IMR-90 (cell line): ENCODE measurements around the gene MARCO. TPM values are rescaled to one million over a fixed set of nuclear protein-coding genes. Genes with fewer than 3 reads are reported as not detected.

Experiments used
- ATAC-seq: fragments of 200-7000 bp; cut with Tn5 transposase; 2 replicates; pipeline ENCODE4 v1.9.1; 2020; ENCODE audit warnings: low read depth, mild to moderate bottlenecking, moderate library complexity
- BruUV-seq: library from RNA; stranded (reverse); fragments of 400-500 nt; replicated peaks from 2 replicates; lab custom pipeline; 2021; lab: Mats Ljungman, UMichigan
- CTCF ChIA-PET: fragments of 300-600 bp; formaldehyde crosslinking; extraction: SDS; loops from one replicate; lab custom pipeline; 2021; ENCODE audit warnings: antibody characterized with exemption; lab: Yijun Ruan, JAX
- POLR2A ChIA-PET: fragments of 300-600 bp; sonication (Branson Sonifier 250); formaldehyde crosslinking; loops from one replicate; lab custom pipeline; 2022; ENCODE audit warnings: antibody characterized with exemption; ENCODE audit not compliant: unreplicated experiment; lab: Charles Lee
- DNase-seq: peaks from one replicate; pipeline ENCODE4 v3.0.0; 2013
- H2AFZ ChIP-seq: replicated peaks from 2 replicates; pipeline ENCODE3; 2013; ENCODE audit warnings: low read length, mild to moderate bottlenecking; ENCODE audit not compliant: poor library complexity
- H2AK5ac ChIP-seq: 2 replicates; pipeline ENCODE4 v1.6.1; 2013; ENCODE audit warnings: low read depth, low read length, inconsistent platforms
- H2AK9ac ChIP-seq: replicated peaks from 2 replicates; pipeline ENCODE3; 2013; ENCODE audit warnings: mild to moderate bottlenecking, low read depth, low read length, moderate library complexity; ENCODE audit not compliant: poor library complexity
- H2BK120ac ChIP-seq: 2 replicates; pipeline ENCODE4 v1.6.1; 2013; ENCODE audit warnings: low read depth, low read length, inconsistent platforms
- H2BK15ac ChIP-seq: 3 replicates; pipeline ENCODE4 v1.6.1; 2013; ENCODE audit warnings: low read depth, low read length, inconsistent platforms
- H2BK20ac ChIP-seq: 2 replicates; pipeline ENCODE4 v1.6.1; 2013; ENCODE audit warnings: low read depth, mild to moderate bottlenecking, inconsistent platforms, low read length, moderate library complexity
- H2BK5ac ChIP-seq: 2 replicates; pipeline ENCODE4 v1.6.1; 2013; ENCODE audit warnings: mild to moderate bottlenecking, low read depth, low read length, inconsistent platforms; ENCODE audit not compliant: poor library complexity, severe bottlenecking
- H3K14ac ChIP-seq: replicated peaks from 2 replicates; pipeline ENCODE4 v1.6.1; 2013; ENCODE audit warnings: low read depth, low read length, inconsistent platforms
- H3K18ac ChIP-seq: 2 replicates; pipeline ENCODE4 v1.6.1; 2013; ENCODE audit warnings: low read depth, low read length, control low read depth
- H3K23ac ChIP-seq: 2 replicates; pipeline ENCODE4 v1.6.1; 2013; ENCODE audit warnings: low read depth, low read length, inconsistent platforms
- H3K27ac ChIP-seq: 2 replicates; pipeline ENCODE4 v1.5.1; 2013; ENCODE audit warnings: mild to moderate bottlenecking, control low read depth, low read length; ENCODE audit not compliant: insufficient read depth
- H3K27me3 ChIP-seq: 2 replicates; pipeline ENCODE4 v1.6.1; 2013; ENCODE audit warnings: low read length; ENCODE audit not compliant: control insufficient read depth, insufficient read depth
- H3K36me3 ChIP-seq: 2 replicates; pipeline ENCODE4 v1.6.1; 2013; ENCODE audit warnings: low read length, mixed read lengths; ENCODE audit not compliant: control insufficient read depth, insufficient read depth
- H3K4ac ChIP-seq: 2 replicates; pipeline ENCODE4 v1.6.1; 2013; ENCODE audit warnings: low read depth, low read length, inconsistent platforms
- H3K4me1 ChIP-seq: 2 replicates; pipeline ENCODE4 v1.6.1; 2013; ENCODE audit warnings: low read length, mixed read lengths; ENCODE audit not compliant: control insufficient read depth, insufficient read depth
- H3K4me2 ChIP-seq: 2 replicates; pipeline ENCODE4 v1.6.1; 2013; ENCODE audit warnings: low read depth, mild to moderate bottlenecking, control low read depth, low read length, moderate library complexity
- H3K4me3 ChIP-seq: 2 replicates; pipeline ENCODE4 v1.5.1; 2013; ENCODE audit warnings: low read depth, mild to moderate bottlenecking, control low read depth, low read length, moderate library complexity; ENCODE audit not compliant: insufficient read depth
- H3K56ac ChIP-seq: 2 replicates; pipeline ENCODE4 v1.6.1; 2013; ENCODE audit warnings: low read length, inconsistent platforms; ENCODE audit not compliant: insufficient read depth; ENCODE audit errors: extremely low read depth
- H3K79me1 ChIP-seq, 2 experiments: 2 replicates each; pipeline ENCODE4 v1.6.1; 2013; ENCODE audit warnings: low read length in 2 of 2, inconsistent platforms in 1 of 2, low read depth in 1 of 2
- H3K9ac ChIP-seq: 2 replicates; pipeline ENCODE4 v1.6.1; 2013; ENCODE audit warnings: low read depth, low read length, control low read depth
- H3K9me1 ChIP-seq: 2 replicates; pipeline ENCODE4 v1.6.1; 2013; ENCODE audit warnings: low read length, inconsistent platforms; ENCODE audit not compliant: insufficient read depth
- H3K9me3 ChIP-seq: 2 replicates; pipeline ENCODE4 v1.6.1; 2013; ENCODE audit warnings: low read length; ENCODE audit not compliant: control insufficient read depth, insufficient read depth
- H4K20me1 ChIP-seq: 2 replicates; pipeline ENCODE4 v1.6.1; 2013; ENCODE audit warnings: low read length, inconsistent platforms; ENCODE audit not compliant: insufficient read depth
- H4K5ac ChIP-seq: 2 replicates; pipeline ENCODE4 v1.6.1; 2013; ENCODE audit warnings: mild to moderate bottlenecking, low read depth, low read length, control low read depth
- H4K8ac ChIP-seq, 2 experiments: 2 replicates each; pipeline ENCODE4 v1.6.1; 2013; ENCODE audit warnings: low read depth in 2 of 2, low read length in 2 of 2, control low read depth in 1 of 2, inconsistent platforms in 1 of 2
- H4K91ac ChIP-seq: 2 replicates; pipeline ENCODE4 v1.6.1; 2013; ENCODE audit warnings: low read depth, low read length, inconsistent platforms; ENCODE audit not compliant: insufficient read depth
- CEBPB ChIP-seq: IDR thresholded peaks from 2 replicates; pipeline ENCODE4 v1.6.1; 2012; ENCODE audit warnings: low read depth, low read length, improper control_type of control experiment
- CHD1 ChIP-seq: IDR thresholded peaks from 2 replicates; pipeline ENCODE4 v1.6.1; 2012; ENCODE audit warnings: low read depth, low read length, improper control_type of control experiment
- MAZ ChIP-seq: IDR thresholded peaks from 2 replicates; pipeline ENCODE4 v1.6.1; 2012; ENCODE audit warnings: low read depth, mild to moderate bottlenecking, low read length, improper control_type of control experiment, moderate library complexity, borderline replicate concordance
- POLR2A ChIP-seq: IDR thresholded peaks from 2 replicates; pipeline ENCODE4 v1.6.1; 2012; ENCODE audit warnings: mild to moderate bottlenecking, low read depth, low read length
- RFX5 ChIP-seq: IDR thresholded peaks from 2 replicates; pipeline ENCODE4 v1.8.0; 2012; ENCODE audit warnings: low read depth, mild to moderate bottlenecking, low read length, moderate library complexity
- USF2 ChIP-seq: fragments of 150-350 bp; IDR thresholded peaks from 2 replicates; pipeline ENCODE4 v1.6.1; 2017; ENCODE audit warnings: mild to moderate bottlenecking, antibody characterized with exemption, low read length, low read depth
- WGBS, 2 experiments: methylation state at CpG; one replicate each; pipeline versions ENCODE4 v1.1.5 to v1.1.7; 2013; ENCODE audit warnings: missing lambda C conversion rate in 2 of 2; ENCODE audit not compliant: insufficient read length in 1 of 2; ENCODE audit errors: extremely low coverage in 2 of 2; 5-methylcytosine and 5-hydroxymethylcytosine counted together
- dilution Hi-C: fragments of 300-500 bp; cut with HindIII; formaldehyde crosslinking; loops from one replicate; pipeline ENCODE4 v1.14.3; 2018; ENCODE audit warnings: low sequenced_read_pairs; ENCODE audit not compliant: unreplicated experiment
- in situ Hi-C: fragments of 300-500 bp; cut with MboI; formaldehyde crosslinking; loops from 3 replicates; pipeline ENCODE4 v1.14.3; 2019; ENCODE audit warnings: low sequenced_read_pairs, inconsistent platforms, mixed read lengths
- intact Hi-C: fragments of 100-400 bp; cut with micrococcal nuclease; formaldehyde crosslinking; loops from 2 replicates; pipeline ENCODE4 v1.10.0; 2022
- polyA plus RNA-seq, 3 experiments: library from polyadenylated mRNA; depleted of rRNA; stranded (reverse); fragments of >200 nt; gene quantifications; 2 replicates each; pipeline ENCODE4 v1.2.3, GENCODE V29; 2012; ENCODE audit warnings: low replicate concordance in 1 of 3
- total RNA-seq: library from RNA; depleted of rRNA; stranded (reverse); fragments of >200 nt; gene quantifications from 2 replicates; pipeline ENCODE4 v1.2.3, GENCODE V29; 2012
- TF ChIP-seq, protein P1 (sequence below): conservative IDR thresholded peaks from 2 replicates; pipeline ENCODE4 v1.5.1; 2012; ENCODE audit warnings: mild to moderate bottlenecking, low read depth, low read length, improper control_type of control experiment

The MARCO gene
- total and polyA plus RNA-seq, 2 of the 4 experiments (the other 2 are of a cell fraction), result not detected

DNA sequence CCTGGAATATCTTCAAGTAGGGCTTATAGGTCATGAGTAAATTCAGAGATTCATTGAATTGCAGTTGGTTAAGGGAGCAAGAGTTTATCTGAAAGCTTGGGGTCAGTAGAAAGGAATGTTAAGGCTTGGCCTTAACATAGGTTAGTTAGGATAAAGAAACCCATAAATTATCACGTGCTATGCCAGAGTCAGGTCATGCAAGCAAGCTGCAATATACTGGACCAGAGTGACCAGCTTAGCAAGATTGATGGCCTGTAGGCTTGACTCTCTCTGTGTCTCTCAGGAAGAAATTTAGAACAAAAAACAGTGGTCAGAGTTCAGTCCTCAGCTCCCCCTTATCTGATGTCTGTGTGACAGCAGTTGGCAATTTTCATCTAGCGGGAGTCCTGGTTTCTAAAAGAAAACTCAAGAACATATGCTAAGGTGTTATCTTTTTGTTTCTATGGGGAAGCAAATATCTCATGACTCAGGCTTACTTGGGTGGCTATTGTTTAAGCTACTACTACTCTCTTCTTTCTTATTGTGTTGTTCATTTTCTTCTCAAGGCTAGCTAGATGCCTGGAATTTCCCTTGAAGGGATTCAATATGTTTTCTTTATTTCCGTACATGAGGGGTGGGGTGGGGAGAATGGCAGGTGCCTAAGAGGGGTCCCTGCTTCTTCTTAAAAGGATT lies 28.7 kb upstream of the MARCO start:
- H3K9me3 ChIP-seq, result no peaks in the 10 kb centered on the region
- CTCF ChIA-PET, result no interaction called here
- no TSS peak for BruUV-seq
- no peak overlapping the region for H2AK5ac ChIP-seq
- dilution Hi-C loops (no loop called here), in situ Hi-C loops (no loop called here), intact Hi-C loops (no loop called here)
- H3K36me3 ChIP-seq, result no peaks in the 10 kb centered on the region
- no peak overlapping the region for H4K91ac ChIP-seq
- no peak overlapping the region for H3K27ac ChIP-seq
- H2BK120ac ChIP-seq, result no peak overlapping the region
- POLR2A ChIA-PET, result no interaction called here
- DNase-seq, result no peak
- H3K9ac ChIP-seq, result no peak overlapping the region
- H3K56ac ChIP-seq, result no peak overlapping the region
- no peak overlapping the region for H3K4ac ChIP-seq
- H2BK20ac ChIP-seq, result no peak overlapping the region
- H3K9me1 ChIP-seq, result no peaks in the 10 kb centered on the region
- no peak overlapping the region for H2BK5ac ChIP-seq
- no peak for ATAC-seq
- H2AK9ac ChIP-seq, result no peak overlapping the region
- no peaks in the 10 kb centered on the region for H3K27me3 ChIP-seq
- no peak for TF ChIP-seq CHD1
- TF ChIP-seq, protein P1, sequence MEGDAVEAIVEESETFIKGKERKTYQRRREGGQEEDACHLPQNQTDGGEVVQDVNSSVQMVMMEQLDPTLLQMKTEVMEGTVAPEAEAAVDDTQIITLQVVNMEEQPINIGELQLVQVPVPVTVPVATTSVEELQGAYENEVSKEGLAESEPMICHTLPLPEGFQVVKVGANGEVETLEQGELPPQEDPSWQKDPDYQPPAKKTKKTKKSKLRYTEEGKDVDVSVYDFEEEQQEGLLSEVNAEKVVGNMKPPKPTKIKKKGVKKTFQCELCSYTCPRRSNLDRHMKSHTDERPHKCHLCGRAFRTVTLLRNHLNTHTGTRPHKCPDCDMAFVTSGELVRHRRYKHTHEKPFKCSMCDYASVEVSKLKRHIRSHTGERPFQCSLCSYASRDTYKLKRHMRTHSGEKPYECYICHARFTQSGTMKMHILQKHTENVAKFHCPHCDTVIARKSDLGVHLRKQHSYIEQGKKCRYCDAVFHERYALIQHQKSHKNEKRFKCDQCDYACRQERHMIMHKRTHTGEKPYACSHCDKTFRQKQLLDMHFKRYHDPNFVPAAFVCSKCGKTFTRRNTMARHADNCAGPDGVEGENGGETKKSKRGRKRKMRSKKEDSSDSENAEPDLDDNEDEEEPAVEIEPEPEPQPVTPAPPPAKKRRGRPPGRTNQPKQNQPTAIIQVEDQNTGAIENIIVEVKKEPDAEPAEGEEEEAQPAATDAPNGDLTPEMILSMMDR, result no peak
- no peak for TF ChIP-seq CEBPB
- no peak for TF ChIP-seq POLR2A
- TF ChIP-seq MAZ, result no peak
- no peak for TF ChIP-seq USF2
- TF ChIP-seq RFX5, result no peak
- no peak overlapping the region for H3K18ac ChIP-seq
- H3K4me2 ChIP-seq, result no peak overlapping the region
- no peak overlapping the region for H3K4me3 ChIP-seq
- no peaks in the 10 kb centered on the region for H3K4me1 ChIP-seq
- no peak overlapping the region for H2AFZ ChIP-seq
- H3K14ac ChIP-seq, result no peak overlapping the region
- no peak overlapping the region for H4K5ac ChIP-seq
- WGBS, 2 experiments, result no CpG with 5 or more reads among the region's 3 CpGs
- H3K79me1 ChIP-seq, result no peaks in the 10 kb centered on the region
- no peak overlapping the region for H2BK15ac ChIP-seq
- no peaks in the 10 kb centered on the region for H4K20me1 ChIP-seq
- no peak overlapping the region for H3K23ac ChIP-seq
- no peak overlapping the region for H4K8ac ChIP-seq
